GM12878 (cell line): Measurements from ENCODE around the gene LGALS3BP. TPM values are rescaled to one million over a fixed set of nuclear protein-coding genes. Genes with fewer than 3 reads are reported as not detected.

ENCODE experiments used
- ATAC-seq: fragments of 200-7000 bp; cut with Tn5 transposase; 3 replicates; pipeline ENCODE4 v1.9.1; 2020; ENCODE audit warnings: mild to moderate bottlenecking, moderate library complexity
- BruUV-seq: library from RNA; stranded (reverse); fragments of 400-500 nt; replicated peaks from 2 replicates; lab custom pipeline; 2021; lab: Mats Ljungman, UMichigan
- CTCF ChIA-PET: fragments of 300-600 bp; sonication (Branson Sonifier 250); formaldehyde crosslinking; extraction: SDS; loops from one replicate; lab custom pipeline; 2021; ENCODE audit warnings: inconsistent platforms; lab: Yijun Ruan, JAX
- POLR2A ChIA-PET: fragments of 350-600 bp; formaldehyde crosslinking; extraction: SDS; loops from one replicate; lab custom pipeline; 2021; ENCODE audit warnings: inconsistent platforms; lab: Charles Lee
- RAD21 ChIA-PET: fragments of 300-600 bp; sonication (Branson Sonifier 250); formaldehyde crosslinking; loops from one replicate; lab custom pipeline; 2023; ENCODE audit warnings: antibody characterized with exemption; ENCODE audit not compliant: unreplicated experiment; lab: Charles Lee
- SMC1A ChIA-PET: fragments of 300-600 bp; sonication (Branson Sonifier 250); formaldehyde crosslinking; loops from one replicate; lab custom pipeline; 2023; ENCODE audit not compliant: unreplicated experiment, uncharacterized antibody; lab: Charles Lee
- DNase-seq: peaks from one replicate; pipeline ENCODE4 v3.0.0-alpha.2; 2011; ENCODE audit warnings: low read depth, low spot score
- FAIRE-seq: peaks from 3 replicates; lab custom pipeline; 2011; peaks lifted over from hg19 to GRCh38; lab: Jason Lieb, UNC
- H2AFZ ChIP-seq: 2 replicates; pipeline ENCODE4 v1.6.0; 2011; ENCODE audit warnings: low read depth, low read length, control low read depth; ENCODE audit not compliant: control insufficient read depth
- H3K27ac ChIP-seq: 2 replicates; pipeline ENCODE4 v1.5.1; 2011; ENCODE audit warnings: control low read depth; ENCODE audit not compliant: control insufficient read depth, insufficient read depth
- H3K27me3 ChIP-seq, 2 experiments: replicated peaks in 1 of 2; 2 replicates each; pipeline versions ENCODE4 v1.6.0 to v1.6.1; 2011; ENCODE audit warnings: low read length in 1 of 2; ENCODE audit not compliant: control insufficient read depth in 2 of 2, insufficient read depth in 2 of 2
- H3K36me3 ChIP-seq, 2 experiments: 2 replicates each; pipeline ENCODE4 v1.5.1; 2011; ENCODE audit warnings: low read length in 1 of 2; ENCODE audit not compliant: control insufficient read depth in 2 of 2, insufficient read depth in 2 of 2
- H3K4me1 ChIP-seq: 2 replicates; pipeline ENCODE4 v1.6.1; 2011; ENCODE audit warnings: mild to moderate bottlenecking, low read length, moderate library complexity, mixed read lengths; ENCODE audit not compliant: control insufficient read depth, insufficient read depth
- H3K4me2 ChIP-seq: 2 replicates; pipeline ENCODE4 v1.6.0; 2011; ENCODE audit warnings: control low read depth; ENCODE audit not compliant: control insufficient read depth, insufficient read depth
- H3K4me3 ChIP-seq: fragments of 200-600 bp; sonication (generic); 2 replicates; pipeline ENCODE4 v1.5.1; 2016
- H3K79me2 ChIP-seq: 2 replicates; pipeline ENCODE4 v1.6.0; 2011; ENCODE audit warnings: low read length; ENCODE audit not compliant: control insufficient read depth, insufficient read depth
- H3K9ac ChIP-seq: 2 replicates; pipeline ENCODE4 v1.8.0; 2011; ENCODE audit warnings: low read length, control low read depth, mixed read lengths; ENCODE audit not compliant: control insufficient read depth, insufficient read depth
- H3K9me3 ChIP-seq: replicated peaks from 3 replicates; pipeline ENCODE4 v1.5.1; 2011; ENCODE audit warnings: mild to moderate bottlenecking, low read length; ENCODE audit not compliant: control insufficient read depth, insufficient read depth
- H4K20me1 ChIP-seq: 2 replicates; pipeline ENCODE4 v1.6.0; 2011; ENCODE audit not compliant: control insufficient read depth, insufficient read depth
- PKNOX1 ChIP-seq: fragments of 450-650 bp; IDR thresholded peaks from 2 replicates; pipeline ENCODE4 v1.6.1; 2016; ENCODE audit warnings: mild to moderate bottlenecking
- POLR2AphosphoS2 ChIP-seq: IDR thresholded peaks from 2 replicates; pipeline ENCODE4 v1.6.1; 2011; ENCODE audit warnings: low read depth, mild to moderate bottlenecking, low read length, improper control_type of control experiment, moderate library complexity
- POLR2AphosphoS5 ChIP-seq: IDR thresholded peaks from 2 replicates; pipeline ENCODE4 v1.6.1; 2011; ENCODE audit warnings: mild to moderate bottlenecking, low read length, inconsistent platforms
- POU2F2 ChIP-seq: IDR thresholded peaks from 3 replicates; pipeline ENCODE4 v1.6.1; 2011; ENCODE audit warnings: low read depth, mild to moderate bottlenecking, low read length, borderline replicate concordance
- RBBP5 ChIP-seq: fragments of 200-600 bp; sonication (generic); conservative IDR thresholded peaks from 2 replicates; pipeline ENCODE4 v1.6.1; 2016
- WGBS: methylation state at CpG from one replicate; pipeline ENCODE4 v1.1.6; 2016; ENCODE audit warnings: low lambda C conversion rate; ENCODE audit not compliant: insufficient replicate concordance, insufficient coverage; ENCODE audit errors: missing lambda C conversion rate; 5-methylcytosine and 5-hydroxymethylcytosine counted together
- in situ Hi-C: fragments of 300-500 bp; cut with MboI; formaldehyde crosslinking; loops from 9 replicates; pipeline ENCODE4 v1.14.3; 2018; ENCODE audit warnings: mixed read lengths
- intact Hi-C: fragments of 100-400 bp; cut with micrococcal nuclease; formaldehyde crosslinking; loops from one replicate; pipeline ENCODE4 v1.14.2; 2022; ENCODE audit not compliant: unreplicated experiment
- polyA plus RNA-seq, 11 experiments: library from polyadenylated mRNA; depleted of rRNA in 4 of 11; unstranded in 6 of 11; stranded (reverse) in 5 of 11; fragments of >200 nt; fragmentation: Nextera tagmentation in 4 of 11; fragmentation: Illumina TruSeq in 1 of 11; extraction: Ambion mirVana in 4 of 11; extraction: Trizol in 1 of 11; gene quantifications; 1 replicate in 1 of 11; 2 replicates in 10 of 11; pipeline versions ENCODE4 v1.2.1 to v1.2.3, GENCODE V29; 2011 to 2016; ENCODE audit warnings: inconsistent platforms in 2 of 11, missing spikeins in 2 of 11, low read depth in 1 of 11
- total RNA-seq, 4 experiments: library from RNA; depleted of rRNA in 3 of 4; stranded (reverse); fragments of >200 nt in 3 of 4; fragmentation: Illumina TruSeq in 1 of 4; extraction: Trizol in 1 of 4; gene quantifications; 2 replicates each; pipeline versions ENCODE4 v1.2.1 to v1.2.3, GENCODE V29; 2013 to 2021

LGALS3BP gene
- total and polyA plus RNA-seq, 10 of the 15 experiments (the other 5 are each of a cell fraction or from before 2014, with no cell fraction given): 0.52 to 5.2 (median 1.9) TPM

- in situ Hi-C loops: no loop called here
- no peak for FAIRE-seq
- Histone ChIP-seq H3K4me1 (no peaks in the 10 kb centered on the region), H3K27me3 (no peaks in the 10 kb centered on the region), H3K9ac (no peak overlapping the region), H3K36me3 (peaks cover 11 to 23% of the 10 kb centered on the region in 2 experiments), H3K4me2 (no peak overlapping the region)
- SMC1A ChIA-PET: no interaction called here
- RAD21 ChIA-PET: no interaction called here
- CTCF ChIA-PET: no interaction called here
- 86% methylated on average over 12 of the region's 12 CpGs for WGBS
- TF ChIP-seq PKNOX1 (no peak), POLR2AphosphoS5 (0 out of 2 replicates have a peak, but pooled peaks have one; percentile 21)
- TF ChIP-seq, all 136 proteins: peak for 1
- ATAC-seq (no peak), DNase-seq (no peak)
- Histone ChIP-seq H3K4me3 (no peak overlapping the region), H4K20me1 (peaks cover 5% of the 10 kb centered on the region; the same call in 1 of the 2 replicates), H2AFZ (no peak overlapping the region), H3K79me2 (no peaks in the 10 kb centered on the region), H3K27ac (no peak overlapping the region), H3K9me3 (no peaks in the 10 kb centered on the region; the same call in 2 of the 3 replicates)
- BruUV-seq: no TSS peak
- intact Hi-C loops: no loop called here
- POLR2A ChIA-PET: no interaction called here
These were observed 13.0 kb upstream of the LGALS3BP start for GRCh38 chr17:78992542-78993212.

- Histone ChIP-seq H2AFZ (no peak overlapping the region), H3K9ac (no peak overlapping the region), H3K4me2 (no peak overlapping the region), H3K9me3 (no peaks in the 10 kb centered on the region; the same call in 2 of the 3 replicates), H3K4me3 (no peak overlapping the region), H3K4me1 (no peaks in the 10 kb centered on the region; the same call in 1 of the 2 replicates), H4K20me1 (peaks cover 5% of the 10 kb centered on the region; the same call in 1 of the 2 replicates), H3K36me3 (peaks cover 10 to 23% of the 10 kb centered on the region in 2 experiments)
- BruUV-seq: no TSS peak
- SMC1A ChIA-PET: no interaction called here
- in situ Hi-C loops: no loop called here
- WGBS: 91% methylated on average over 18 of the region's 22 CpGs
- intact Hi-C loops: no loop called here
- TF ChIP-seq POLR2AphosphoS2 (no peak), RBBP5 (no peak), POU2F2 (no peak)
- TF ChIP-seq, all 136 proteins: peak for 0
- Histone ChIP-seq H3K79me2 (no peaks in the 10 kb centered on the region), H3K27me3 (no peaks in the 10 kb centered on the region), H3K27ac (no peak overlapping the region)
- ATAC-seq: no peak
- ChIA-PET POLR2A (no interaction called here), RAD21 (no interaction called here), CTCF (interaction anchor here (0.9 kb wide), 1 partner anchor 21 kb away, joined by 3 read pairs; no protein-coding TSS in a partner anchor)
- no peak for DNase-seq
- no peak for FAIRE-seq
These were observed 12.3 kb upstream of the LGALS3BP start for GRCh38 chr17:78991906-78992532.
